Sigmoid colon (tissue), 4 donors: Measurements from ENCODE around the gene PROX1.

ENCODE experiments used
- CTCF ChIP-seq, 4 experiments: fragments of 450-650 bp in 3 of 4; fragments of 200-600 bp in 1 of 4; IDR thresholded peaks; one replicate each; pipeline ENCODE4 v1.5.1; 2016 to 2019; ENCODE audit warnings: antibody characterized with exemption in 4 of 4, mild to moderate bottlenecking in 3 of 4, moderate library complexity in 2 of 4
- EP300 ChIP-seq, 4 donors: sonication (generic); formaldehyde crosslinking; IDR thresholded peaks; one replicate each; pipeline ENCODE4 v1.6.1; 2017; ENCODE audit warnings: antibody characterized with exemption in 4 of 4

DNA sequence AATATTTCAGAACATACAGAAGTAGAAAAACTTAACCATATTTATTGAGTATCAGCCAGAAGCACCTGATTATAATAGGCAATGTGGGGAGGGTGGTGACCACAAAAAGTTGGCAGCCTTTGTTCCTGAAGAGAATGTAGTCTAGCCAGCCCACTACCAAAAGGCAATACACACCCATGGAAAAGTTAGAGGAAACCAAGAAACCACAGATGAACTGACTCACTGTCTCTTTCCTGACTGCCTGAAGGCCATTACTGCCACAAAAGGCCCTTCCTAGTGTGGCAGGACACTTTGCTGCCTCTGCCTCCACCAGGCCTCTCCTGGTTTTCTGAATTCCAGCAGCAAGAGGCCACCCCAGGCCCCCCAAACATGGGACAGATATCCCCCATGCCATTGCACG lies 14.6 kb upstream of the PROX1 start:
- TF ChIP-seq CTCF (IDR thresholded peaks at IDR 0.05) = no peak
- no peak for TF ChIP-seq EP300 (IDR thresholded peaks at IDR 0.05)
